DOHH2 (cell line): ENCODE results near the gene PCDH9.

Experiments used
- H3F3A ChIP-seq: fragments of 200-600 bp; sonication (generic), shearing (Covaris generic); 2 replicates; pipeline ENCODE4 v1.6.0; 2016; ENCODE audit warnings: antibody characterized with exemption, mild to moderate bottlenecking; ENCODE audit not compliant: control insufficient read depth, insufficient read depth
- H3K27ac ChIP-seq: fragments of 200-600 bp; sonication (generic); 2 replicates; pipeline ENCODE4 v1.5.1; 2014; ENCODE audit warnings: low read depth, mild to moderate bottlenecking, low read length, moderate library complexity
- H3K27me3 ChIP-seq: fragments of 200-600 bp; sonication (generic); 2 replicates; pipeline ENCODE4 v1.6.1; 2014; ENCODE audit warnings: mild to moderate bottlenecking, low read length, mixed read lengths; ENCODE audit not compliant: control insufficient read depth
- H3K36me3 ChIP-seq: fragments of 200-600 bp; sonication (generic); 2 replicates; pipeline ENCODE4 v1.6.1; 2014; ENCODE audit warnings: mild to moderate bottlenecking, low read length, moderate library complexity, mixed read lengths; ENCODE audit not compliant: control insufficient read depth
- H3K4me1 ChIP-seq: fragments of 200-600 bp; sonication (generic); 2 replicates; pipeline ENCODE4 v1.6.1; 2014; ENCODE audit warnings: mild to moderate bottlenecking, low read length, mixed read lengths; ENCODE audit not compliant: control insufficient read depth
- H3K4me2 ChIP-seq: fragments of 200-600 bp; sonication (generic); 2 replicates; pipeline ENCODE4 v1.6.0; 2014; ENCODE audit warnings: mild to moderate bottlenecking, low read length, moderate library complexity
- H3K4me3 ChIP-seq: fragments of 200-600 bp; sonication (generic); 2 replicates; pipeline ENCODE4 v1.5.1; 2014; ENCODE audit warnings: mild to moderate bottlenecking, low read length, mixed read lengths
- H3K79me2 ChIP-seq: fragments of 200-600 bp; sonication (generic); 2 replicates; pipeline ENCODE4 v1.6.1; 2014; ENCODE audit warnings: mild to moderate bottlenecking, low read length, mixed read lengths; ENCODE audit not compliant: control insufficient read depth
- H3K9me2 ChIP-seq: fragments of 200-600 bp; sonication (generic); replicated peaks from 2 replicates; pipeline ENCODE4 v1.6.1; 2014; ENCODE audit warnings: mild to moderate bottlenecking, low read length, mixed read lengths; ENCODE audit not compliant: control insufficient read depth
- H3K9me3 ChIP-seq: fragments of 200-600 bp; sonication (generic); 2 replicates; pipeline ENCODE4 v1.6.1; 2014; ENCODE audit warnings: antibody characterized with exemption, low read length, mixed read lengths; ENCODE audit not compliant: control insufficient read depth, insufficient read depth
- H4K20me1 ChIP-seq: fragments of 200-600 bp; sonication (generic); 2 replicates; pipeline ENCODE4 v1.6.0; 2014; ENCODE audit warnings: low read depth, mild to moderate bottlenecking, antibody characterized with exemption, low read length, moderate library complexity; ENCODE audit not compliant: control insufficient read depth, insufficient read depth
- EZH2phosphoT487 ChIP-seq: fragments of 200-600 bp; sonication (generic); IDR thresholded peaks from 2 replicates; pipeline ENCODE4 v1.6.1; 2017; ENCODE audit warnings: borderline replicate concordance, mild to moderate bottlenecking, antibody characterized with exemption, low read length, moderate library complexity, mixed read lengths
- TF ChIP-seq, protein P1 (sequence below): fragments of 200-600 bp; sonication (generic); IDR thresholded peaks from one replicate; pipeline ENCODE4 v1.5.1; 2014; ENCODE audit warnings: antibody characterized with exemption, mild to moderate bottlenecking, low read depth, low read length; ENCODE audit not compliant: poor library complexity, severe bottlenecking

Gene PCDH9

DNA sequence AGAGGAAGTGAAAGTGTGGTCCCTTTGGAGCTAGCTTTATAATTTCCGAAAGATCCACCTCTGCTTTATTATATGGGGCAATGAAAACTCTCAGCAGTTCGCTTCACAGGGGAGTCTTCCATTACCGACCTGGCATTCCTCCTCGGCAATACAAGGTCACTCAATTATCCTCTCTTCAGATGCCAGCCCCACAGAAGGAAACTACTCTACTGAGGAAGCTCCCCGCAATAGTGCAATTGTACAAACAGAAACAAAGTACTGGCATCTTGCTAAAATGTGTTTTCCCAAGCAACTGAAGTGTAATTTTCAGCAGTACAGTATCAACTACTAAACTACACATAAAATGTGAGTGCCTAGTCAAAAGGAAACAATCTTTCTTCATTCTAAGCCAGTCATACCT is 702.0 kb downstream of the PCDH9 start:
- TF ChIP-seq EZH2phosphoT487, result no peak
- TF ChIP-seq, protein P1, sequence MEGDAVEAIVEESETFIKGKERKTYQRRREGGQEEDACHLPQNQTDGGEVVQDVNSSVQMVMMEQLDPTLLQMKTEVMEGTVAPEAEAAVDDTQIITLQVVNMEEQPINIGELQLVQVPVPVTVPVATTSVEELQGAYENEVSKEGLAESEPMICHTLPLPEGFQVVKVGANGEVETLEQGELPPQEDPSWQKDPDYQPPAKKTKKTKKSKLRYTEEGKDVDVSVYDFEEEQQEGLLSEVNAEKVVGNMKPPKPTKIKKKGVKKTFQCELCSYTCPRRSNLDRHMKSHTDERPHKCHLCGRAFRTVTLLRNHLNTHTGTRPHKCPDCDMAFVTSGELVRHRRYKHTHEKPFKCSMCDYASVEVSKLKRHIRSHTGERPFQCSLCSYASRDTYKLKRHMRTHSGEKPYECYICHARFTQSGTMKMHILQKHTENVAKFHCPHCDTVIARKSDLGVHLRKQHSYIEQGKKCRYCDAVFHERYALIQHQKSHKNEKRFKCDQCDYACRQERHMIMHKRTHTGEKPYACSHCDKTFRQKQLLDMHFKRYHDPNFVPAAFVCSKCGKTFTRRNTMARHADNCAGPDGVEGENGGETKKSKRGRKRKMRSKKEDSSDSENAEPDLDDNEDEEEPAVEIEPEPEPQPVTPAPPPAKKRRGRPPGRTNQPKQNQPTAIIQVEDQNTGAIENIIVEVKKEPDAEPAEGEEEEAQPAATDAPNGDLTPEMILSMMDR, result no peak
- Histone ChIP-seq H3K36me3 (no peaks in the 10 kb centered on the region), H3K27me3 (no peaks in the 10 kb centered on the region), H3K27ac (no peak overlapping the region), H4K20me1 (no peaks in the 10 kb centered on the region), H3K79me2 (no peaks in the 10 kb centered on the region), H3K4me3 (no peak overlapping the region), H3K4me2 (no peak overlapping the region), H3K9me2 (no peaks in the 10 kb centered on the region), H3F3A (no peaks in the 10 kb centered on the region), H3K9me3 (no peaks in the 10 kb centered on the region), H3K4me1 (no peaks in the 10 kb centered on the region)

DNA sequence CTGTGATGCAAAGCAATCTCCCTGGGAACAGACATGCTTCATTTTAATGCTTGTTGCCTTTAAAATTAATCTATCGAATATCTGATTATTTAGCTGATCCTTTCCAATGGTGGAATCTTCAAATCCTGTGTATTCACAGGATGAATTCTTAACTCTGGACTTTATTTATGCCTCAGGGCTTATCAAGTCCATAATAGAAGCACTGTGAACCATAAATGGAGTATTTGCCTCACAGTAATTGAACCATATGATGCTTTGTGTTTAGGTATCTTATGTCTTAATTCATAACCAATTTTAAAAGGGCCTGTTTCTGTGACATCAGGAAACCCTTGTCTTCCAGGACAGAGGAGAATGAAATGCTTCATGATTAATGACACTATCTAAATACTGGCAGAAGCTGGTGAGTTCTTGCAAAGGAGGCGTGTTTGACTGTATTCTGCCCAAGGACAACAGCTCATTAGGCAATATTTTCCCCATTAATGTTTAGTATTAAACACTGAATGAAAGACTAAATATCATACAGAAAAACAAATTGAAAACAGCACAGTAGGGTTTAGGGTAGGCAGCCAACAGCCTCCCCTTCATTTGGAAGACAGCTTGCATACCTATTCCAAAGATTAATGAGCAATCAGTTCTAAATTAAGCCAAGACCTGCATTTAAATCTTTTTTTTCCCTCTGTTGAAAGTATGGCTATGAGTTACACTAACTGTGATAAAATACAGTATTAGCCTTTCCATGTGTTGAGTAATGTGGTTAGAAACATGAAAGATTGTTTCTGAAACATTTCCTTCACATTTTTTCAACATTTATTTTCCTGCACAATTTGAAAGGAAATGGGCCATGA is 709.4 kb downstream of the PCDH9 start:
- Histone ChIP-seq H3K4me2 (no peak overlapping the region), H3K27ac (no peak overlapping the region)
- TF ChIP-seq, protein P1, result no peak
- TF ChIP-seq EZH2phosphoT487, result no peak

DNA sequence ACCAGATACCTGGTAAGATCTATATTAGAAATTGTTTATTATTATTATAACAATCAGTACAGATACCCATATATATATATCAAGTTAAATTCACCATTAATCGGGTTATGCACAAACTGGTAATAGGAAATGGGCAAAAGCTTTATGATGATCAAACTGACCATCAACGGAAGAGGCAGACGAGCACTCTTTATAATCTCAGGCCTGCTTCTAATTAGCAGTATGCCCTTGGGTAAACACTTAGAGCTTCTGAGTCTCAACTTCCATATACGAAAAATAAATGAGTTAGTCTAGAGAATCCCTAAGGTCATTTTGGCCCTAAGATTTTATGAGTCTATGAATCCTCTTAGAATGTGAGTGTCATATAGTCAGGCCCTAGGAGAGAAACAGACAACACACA is 710.9 kb downstream of the PCDH9 start:
- H3K27me3 ChIP-seq, result no peaks in the 10 kb centered on the region
- H3K9me3 ChIP-seq, result no peaks in the 10 kb centered on the region

More for the DNA sequence above, 709.4 kb downstream of the PCDH9 start:
- Histone ChIP-seq H3K4me1 (no peaks in the 10 kb centered on the region), H3K27me3 (no peaks in the 10 kb centered on the region), H3K4me3 (no peak overlapping the region), H3F3A (no peaks in the 10 kb centered on the region), H3K9me2 (no peaks in the 10 kb centered on the region), H3K36me3 (no peaks in the 10 kb centered on the region), H4K20me1 (no peaks in the 10 kb centered on the region), H3K79me2 (no peaks in the 10 kb centered on the region), H3K9me3 (no peaks in the 10 kb centered on the region)

More for the DNA sequence above, 710.9 kb downstream of the PCDH9 start:
- Histone ChIP-seq H3K4me2 (no peak overlapping the region), H3K36me3 (no peaks in the 10 kb centered on the region), H3K79me2 (no peaks in the 10 kb centered on the region), H3K27ac (no peak overlapping the region), H3K4me3 (no peak overlapping the region), H3F3A (no peaks in the 10 kb centered on the region), H3K4me1 (no peaks in the 10 kb centered on the region), H3K9me2 (no peaks in the 10 kb centered on the region), H4K20me1 (no peaks in the 10 kb centered on the region)
- TF ChIP-seq EZH2phosphoT487, result no peak
- TF ChIP-seq, protein P1, result no peak
